Right ventricle myocardium superior (tissue), 1 donor: Measurements from ENCODE around the gene IDS. TPM values are rescaled to one million over a fixed set of nuclear protein-coding genes. Genes with fewer than 3 reads are reported as not detected.
A peak's percentile ranks its signal among the peaks of the same experiment; 100 is the strongest.
"Not testable (repeated sequence)": the region's sequence is repeated elsewhere in the genome, so short reads cannot be mapped to it uniquely, and the experiment has no call there.

Source experiments
- ATAC-seq: fragments of 200-7000 bp; cut with Tn5 transposase; one replicate; pipeline ENCODE4 v1.9.1; 2020; ENCODE audit warnings: mild to moderate bottlenecking; ENCODE audit not compliant: poor library complexity
- DNase-seq: peaks from one replicate; pipeline ENCODE4 v3.0.0-alpha.2; 2020
- intact Hi-C: fragments of 100-400 bp; cut with DNase I; formaldehyde crosslinking; loops from one replicate; pipeline ENCODE4 v1.11.2; 2022
- total RNA-seq: library from RNA; stranded (reverse); fragmentation: NEBNext Ultra II Directional; extraction: Animal tissue kit (Norgen Biotek cat#: 25700); gene quantifications from one replicate; pipeline ENCODE4 v1.2.1, GENCODE V29; 2021
- donor health status: DM: no; HTN: yes; CAD: no; lungs with severe emphysema.

The IDS gene
- total RNA-seq, 1 donor from 2014 or later: 75.9 TPM

DNA sequence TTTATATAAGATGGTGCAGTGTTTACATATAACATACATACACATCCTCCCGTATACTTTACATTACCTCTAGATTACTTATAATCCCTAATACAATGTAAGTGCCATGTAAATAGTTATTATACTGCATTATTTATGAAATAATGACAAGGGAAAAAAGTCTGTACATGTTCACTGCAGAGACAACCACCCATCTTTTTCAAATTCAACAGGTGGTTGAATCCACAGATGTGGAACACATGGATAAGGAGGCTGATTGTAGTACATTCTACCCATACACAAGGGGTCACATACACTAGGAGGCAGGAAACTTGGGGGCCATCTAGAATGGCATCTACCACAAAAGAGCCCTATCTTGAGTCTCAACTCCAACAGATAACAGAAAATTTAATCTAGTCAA lies 3.4 kb upstream of the IDS start:
- DNase-seq (no peak), ATAC-seq (no peak)
- intact Hi-C loops: no loop called here

DNA sequence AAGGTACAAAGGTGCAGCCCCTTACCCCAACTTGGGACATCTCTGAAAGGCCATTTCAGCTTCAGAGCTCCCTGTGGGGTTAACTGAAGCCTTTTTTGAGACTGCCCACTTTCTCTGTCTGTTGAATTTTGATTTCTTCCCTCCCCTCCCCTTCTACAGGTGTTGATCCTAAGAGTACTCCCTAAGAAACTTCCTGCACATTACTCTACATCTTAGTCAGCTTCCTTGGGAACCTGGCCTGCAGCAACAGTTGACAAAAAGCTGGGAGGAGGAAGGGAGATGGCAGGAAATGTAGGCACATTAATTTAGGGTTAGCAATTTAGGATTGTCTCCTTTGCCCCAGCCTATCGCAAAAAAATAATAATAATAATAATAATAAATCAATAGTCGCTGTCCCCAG lies 1.2 kb upstream of the IDS start:
- DNase-seq: no peak
- intact Hi-C loops: no loop called here
- no peak for ATAC-seq

DNA sequence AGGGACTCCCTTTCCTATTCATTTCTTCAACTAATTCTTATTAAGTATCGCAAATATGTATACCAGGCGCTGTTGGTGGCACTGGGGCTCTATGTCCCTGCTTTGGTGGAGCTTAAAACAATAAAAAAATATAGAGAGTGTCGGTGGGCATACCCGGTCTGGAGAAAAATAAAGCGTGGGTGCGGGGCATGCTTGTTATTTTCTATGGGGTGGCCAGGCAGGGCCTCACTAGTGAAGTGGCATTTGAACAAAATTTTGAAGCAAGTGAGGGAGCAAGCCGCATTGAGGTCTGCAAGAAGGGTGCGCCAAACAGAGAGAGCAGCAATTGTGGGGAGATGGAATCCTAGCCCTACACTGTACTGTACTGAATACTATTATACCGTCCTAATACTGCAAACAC lies 565 bp upstream of the IDS start:
- ATAC-seq: no peak
- intact Hi-C loops: no loop called here

DNA sequence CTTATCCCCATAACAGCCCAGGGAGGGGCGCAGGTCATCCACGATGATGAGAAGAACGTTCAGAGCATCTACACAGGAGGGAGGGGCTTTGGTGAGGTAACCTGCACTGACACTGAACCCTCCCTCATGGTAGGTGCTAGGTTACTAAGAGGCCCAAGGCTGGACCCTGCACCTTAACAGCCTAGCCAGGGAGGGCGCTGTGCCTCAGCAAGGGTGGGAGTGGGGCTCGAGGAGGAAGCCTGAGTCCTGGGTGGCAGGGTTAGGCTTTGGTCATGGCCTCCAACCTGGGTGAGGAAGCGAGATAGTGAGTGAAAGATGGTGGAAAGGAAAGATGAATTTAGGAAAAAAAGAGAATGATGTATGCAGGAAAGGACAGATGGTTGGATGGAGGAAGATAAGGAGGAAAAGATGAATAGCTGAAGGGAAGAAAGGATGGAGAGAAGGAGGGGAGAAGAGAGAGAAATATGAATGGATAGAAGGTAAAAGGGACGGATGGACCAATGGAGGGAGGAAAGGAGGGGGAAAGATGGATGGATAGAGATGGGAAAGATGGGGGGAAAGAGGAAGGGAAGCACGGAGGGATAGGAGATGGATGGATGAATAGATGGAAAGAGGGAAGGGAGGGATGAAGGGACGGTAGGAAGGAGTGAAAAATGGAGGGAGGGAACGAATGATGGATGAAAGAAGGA lies 736 bp downstream of the IDS start:
- peak; percentile 24 for ATAC-seq
- intact Hi-C loops: no loop called here
- no peak for DNase-seq

More for the DNA sequence above, 565 bp upstream of the IDS start:
- DNase-seq: no peak

DNA sequence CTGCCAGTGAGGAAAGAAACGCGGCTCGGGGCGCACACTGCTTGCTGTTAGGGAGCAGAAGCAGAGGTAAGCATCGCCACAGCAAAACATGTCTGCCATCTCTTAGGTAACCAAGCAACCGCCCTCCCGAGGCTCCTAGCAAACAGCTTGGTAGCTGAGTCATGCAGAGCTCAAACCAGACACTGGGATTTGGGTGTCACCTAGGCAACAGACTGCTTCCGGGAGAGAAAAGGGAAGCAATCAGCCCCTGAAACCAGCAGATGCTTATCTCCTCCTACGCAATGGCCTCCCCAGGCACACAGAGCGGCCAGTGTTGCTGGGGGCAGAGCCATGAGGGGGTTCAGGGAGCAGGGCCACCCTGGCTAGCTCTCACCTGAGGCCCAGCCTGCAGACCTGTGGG lies 1.7 kb downstream of the IDS start:
- peak; percentile 50 for DNase-seq
- peak; percentile 48 for ATAC-seq

DNA sequence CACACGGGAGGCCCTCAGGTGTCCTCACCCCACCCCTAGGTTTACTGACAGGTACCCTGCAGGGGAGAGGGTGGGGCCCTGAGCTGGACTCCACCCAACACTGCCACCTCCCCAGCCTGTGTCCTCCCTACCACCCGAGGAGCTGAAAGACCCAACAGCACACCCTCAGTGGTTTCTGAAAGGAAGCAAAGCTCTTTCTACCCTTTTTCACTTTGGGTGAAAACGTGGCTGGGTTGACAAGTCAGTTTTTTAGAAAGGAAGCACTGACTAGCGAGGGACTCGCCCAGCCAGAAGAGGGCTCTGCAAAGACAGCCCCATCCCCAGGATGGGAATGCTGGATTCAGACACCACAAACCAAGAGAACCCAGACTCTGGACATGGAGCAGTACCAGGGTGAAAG lies 2.2 kb downstream of the IDS start:
- intact Hi-C loops, DNase-seq, ATAC-seq: not testable (repeated sequence)

More for the DNA sequence above, 1.7 kb downstream of the IDS start:
- intact Hi-C loops: not testable (repeated sequence)

DNA sequence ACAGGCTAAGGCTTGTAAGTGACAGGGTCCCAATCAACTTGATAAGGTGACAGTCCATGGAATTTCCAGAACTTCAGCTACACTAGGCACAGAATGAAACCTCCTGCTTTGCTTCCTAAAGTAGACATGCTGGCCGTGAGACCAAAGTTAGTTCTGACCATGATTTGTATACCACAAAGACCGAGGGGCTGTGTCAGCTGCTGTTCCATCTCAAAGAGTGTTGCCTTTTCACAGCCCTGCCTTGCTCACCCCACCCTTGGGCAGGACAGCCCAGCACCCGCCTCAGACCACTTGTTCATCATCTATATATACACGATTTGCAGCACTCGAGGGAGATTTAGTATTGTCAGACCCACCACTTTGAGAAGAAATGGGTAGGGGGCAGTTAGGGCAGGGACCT lies 5.3 kb downstream of the IDS start:
- intact Hi-C loops: no loop called here
- ATAC-seq (no peak), DNase-seq (no peak)

DNA sequence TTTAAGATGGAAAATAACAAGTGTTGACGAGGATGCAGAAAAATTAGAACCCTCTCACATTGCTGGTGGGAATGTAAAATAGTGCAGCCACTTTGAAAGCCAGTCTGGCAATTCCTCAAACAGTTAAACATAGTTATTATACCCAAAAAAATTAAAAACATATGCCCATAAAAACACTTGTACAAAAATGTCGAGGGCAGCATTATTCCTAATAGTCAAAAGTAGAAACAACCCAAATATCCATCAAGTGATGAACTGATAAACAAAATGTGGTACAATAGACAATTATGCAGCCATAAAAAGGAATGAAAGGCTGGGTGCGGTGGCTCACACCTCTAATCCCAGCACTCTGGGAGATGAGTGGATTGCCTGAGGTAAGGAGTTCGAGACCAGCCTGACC lies 6.3 kb downstream of the IDS start:
- intact Hi-C loops: no loop called here
- no peak for DNase-seq
- ATAC-seq: no peak

DNA sequence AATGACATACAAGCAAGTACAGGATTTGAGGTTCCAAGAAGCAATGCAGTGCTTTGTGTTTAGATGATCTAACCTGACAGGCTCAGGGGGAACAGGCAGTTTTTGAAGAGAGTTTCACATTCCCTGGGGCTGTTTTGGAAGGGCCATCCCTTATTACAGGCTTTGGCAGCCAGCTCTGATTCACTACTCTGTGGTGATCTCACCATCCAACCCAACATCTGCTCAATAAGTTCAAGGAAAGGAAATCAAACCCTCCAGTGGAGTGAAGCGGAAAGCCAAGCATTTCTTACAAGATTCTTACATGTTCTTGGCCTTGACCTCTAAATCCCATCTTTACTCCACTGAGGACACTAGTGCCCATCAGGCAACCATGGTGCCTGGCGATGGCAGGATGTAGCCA lies 7.5 kb downstream of the IDS start:
- DNase-seq (no peak), ATAC-seq (no peak)
- intact Hi-C loops: no loop called here

DNA sequence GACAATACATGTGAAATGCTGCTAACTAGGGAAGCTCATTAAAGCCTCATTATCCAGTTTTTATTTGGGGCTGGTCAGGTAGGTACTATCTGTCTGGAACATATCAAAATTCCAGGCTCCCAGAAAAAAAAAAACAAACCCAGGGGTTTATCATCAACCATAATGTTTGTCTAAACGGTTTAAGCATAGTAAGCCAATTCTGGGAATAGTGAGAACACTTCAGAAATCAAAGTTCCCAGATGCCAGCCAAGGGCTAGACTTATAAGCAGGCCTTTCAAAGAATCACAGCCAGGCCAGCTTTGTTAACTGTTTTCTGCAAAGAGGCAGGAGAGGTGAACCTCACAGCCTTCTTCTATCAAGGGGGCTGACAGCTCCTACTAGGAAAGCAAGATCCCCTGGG lies 8.1 kb downstream of the IDS start:
- DNase-seq (no peak), ATAC-seq (no peak)
- intact Hi-C loops: no loop called here

DNA sequence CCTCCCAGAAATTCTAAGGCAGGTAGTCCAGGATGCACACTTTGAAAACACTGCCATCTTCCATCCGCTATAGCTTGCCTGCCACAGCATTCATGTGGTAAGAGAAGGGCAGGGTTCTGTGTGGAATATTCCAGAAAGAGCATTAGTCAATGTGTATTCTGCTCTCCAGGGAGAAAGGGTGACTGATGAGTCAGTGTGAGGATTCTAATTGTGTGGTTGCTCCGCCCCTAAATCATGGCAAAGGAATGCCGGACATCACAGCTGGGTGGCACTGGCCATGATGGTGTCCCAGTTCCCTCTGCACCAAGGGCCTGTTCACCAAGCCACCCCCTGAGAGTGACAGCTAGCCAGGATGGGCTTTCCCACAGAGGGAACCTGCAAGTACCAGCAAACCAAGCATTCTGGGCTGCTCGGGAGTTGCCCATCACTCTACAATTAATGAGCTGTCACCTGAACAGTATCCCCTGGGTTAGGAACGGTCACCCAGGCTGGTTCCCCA lies 9.5 kb downstream of the IDS start:
- ATAC-seq: no peak
- intact Hi-C loops: no loop called here
- DNase-seq: no peak

DNA sequence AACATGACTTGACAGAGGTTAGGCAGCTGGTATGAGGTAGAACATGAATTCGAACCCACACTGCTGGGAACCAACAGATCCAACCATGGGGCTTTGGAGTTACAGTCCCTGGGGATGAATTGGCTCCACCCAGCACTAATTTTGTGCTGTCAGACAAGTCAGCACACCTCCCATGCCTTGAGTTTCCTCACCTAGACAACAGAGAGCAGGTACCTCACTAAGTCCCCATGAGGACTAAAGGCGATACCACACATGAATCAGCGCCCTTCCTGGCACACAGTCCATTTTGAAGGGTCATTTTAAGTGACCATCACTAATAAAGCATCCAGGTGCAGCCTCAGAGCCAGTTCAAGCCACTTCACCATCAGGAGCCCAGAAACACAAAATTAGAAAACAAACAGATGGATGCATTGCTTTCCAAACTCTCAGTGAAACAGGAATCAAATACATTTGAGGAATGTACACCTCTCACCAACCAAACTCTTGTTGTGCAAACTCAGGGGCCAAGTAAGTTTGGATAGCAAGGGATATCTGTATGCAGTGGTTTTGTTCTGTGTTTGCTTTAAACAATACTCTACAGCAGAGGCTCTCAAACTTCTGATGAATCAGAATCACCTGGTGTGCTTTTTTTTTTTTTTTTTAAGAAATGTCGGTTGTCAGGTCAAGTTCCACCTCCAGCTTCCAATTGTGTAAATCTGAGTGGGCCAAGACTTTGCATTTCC lies 10.1 kb downstream of the IDS start:
- ATAC-seq (no peak), DNase-seq (no peak)
- intact Hi-C loops: no loop called here

DNA sequence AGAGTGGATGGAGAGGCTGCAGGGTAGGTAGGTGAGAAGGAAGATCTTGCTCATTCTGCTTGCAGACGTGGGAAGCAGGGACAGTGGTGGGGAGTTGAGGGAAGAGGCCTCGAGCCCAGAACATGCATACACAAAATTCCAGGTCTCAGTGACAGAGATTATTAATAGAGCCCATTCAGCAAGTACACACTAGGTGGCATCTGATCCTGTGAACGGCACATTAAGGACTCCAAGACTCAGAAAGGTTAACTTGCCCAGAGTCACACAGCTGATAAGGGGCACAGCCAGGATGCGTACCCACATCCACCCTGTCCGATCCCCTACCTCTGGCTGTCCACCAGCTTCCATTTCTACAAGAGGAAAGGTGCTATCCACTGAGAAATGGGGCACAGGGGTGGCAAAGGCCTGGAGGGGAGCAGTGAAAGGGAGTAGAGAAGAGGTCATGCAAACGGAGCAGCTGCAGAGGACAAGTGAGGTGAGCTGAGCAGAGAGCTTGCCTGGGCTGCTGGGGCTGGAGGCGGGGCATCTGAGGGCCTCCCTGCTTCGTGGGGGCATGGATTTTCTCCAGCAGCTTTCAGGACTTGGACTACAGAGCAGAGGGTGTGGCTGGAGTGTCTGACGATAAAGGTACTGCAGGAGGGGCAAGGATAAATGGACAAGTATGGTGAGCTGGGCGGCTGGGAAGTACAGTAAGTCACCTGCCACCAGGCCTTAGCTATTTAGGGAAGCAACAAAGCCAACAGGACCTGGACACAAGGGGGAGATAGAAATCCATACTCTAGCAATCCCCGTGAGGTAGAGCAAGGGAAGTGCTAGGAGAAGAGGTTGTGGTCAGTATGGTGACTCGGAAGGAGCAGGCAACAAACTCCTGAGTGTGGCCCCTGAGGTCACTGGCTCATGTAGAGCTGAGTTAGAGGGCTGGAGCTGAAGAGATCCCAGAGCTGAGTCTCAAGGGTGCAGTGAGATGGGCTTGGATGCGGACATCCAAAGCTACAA lies 11.2 kb downstream of the IDS start:
- ATAC-seq (peak; percentile 85), DNase-seq (peak; percentile 54)
- intact Hi-C loops: no loop called here

DNA sequence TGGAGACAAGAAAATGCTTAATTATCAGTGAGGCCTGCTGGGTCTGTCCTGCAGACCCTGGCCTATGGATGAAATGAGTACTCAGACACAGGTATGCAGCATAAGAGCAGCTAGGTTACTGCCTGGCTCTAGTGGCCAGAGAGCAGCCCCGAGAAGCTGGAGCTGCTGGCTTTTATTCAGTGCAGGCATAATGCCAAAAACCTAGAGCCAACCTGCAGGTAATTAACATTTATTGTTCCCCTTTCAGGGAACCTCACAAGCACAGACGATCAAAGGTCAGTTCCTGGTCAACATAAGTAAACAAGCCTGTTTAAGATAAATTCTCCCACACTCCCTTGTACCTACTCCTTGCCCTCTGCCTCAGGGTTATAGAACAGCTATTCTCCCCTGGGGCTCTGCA lies 13.3 kb downstream of the IDS start:
- no peak for DNase-seq
- intact Hi-C loops: no loop called here
- no peak for ATAC-seq

DNA sequence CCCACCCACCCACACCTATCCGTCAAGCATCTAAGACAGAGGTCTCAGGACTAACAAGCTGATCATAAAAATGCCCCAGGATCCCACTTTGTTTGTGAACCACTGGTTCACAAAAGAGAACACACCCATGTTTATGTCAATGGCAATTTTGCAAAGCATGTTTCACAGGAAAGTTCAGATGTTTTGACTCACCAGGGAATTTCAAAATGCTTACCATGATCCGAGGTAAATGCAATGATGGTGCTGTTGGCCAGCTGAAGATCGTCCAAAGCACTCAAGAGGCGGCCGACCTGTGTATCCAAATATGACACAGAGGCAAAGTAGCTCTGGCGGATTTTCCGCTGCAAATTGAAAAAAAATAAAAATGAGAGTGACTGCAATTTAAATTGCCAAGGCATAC lies 15.0 kb downstream of the IDS start:
- intact Hi-C loops: no loop called here
- ATAC-seq (no peak), DNase-seq (no peak)

DNA sequence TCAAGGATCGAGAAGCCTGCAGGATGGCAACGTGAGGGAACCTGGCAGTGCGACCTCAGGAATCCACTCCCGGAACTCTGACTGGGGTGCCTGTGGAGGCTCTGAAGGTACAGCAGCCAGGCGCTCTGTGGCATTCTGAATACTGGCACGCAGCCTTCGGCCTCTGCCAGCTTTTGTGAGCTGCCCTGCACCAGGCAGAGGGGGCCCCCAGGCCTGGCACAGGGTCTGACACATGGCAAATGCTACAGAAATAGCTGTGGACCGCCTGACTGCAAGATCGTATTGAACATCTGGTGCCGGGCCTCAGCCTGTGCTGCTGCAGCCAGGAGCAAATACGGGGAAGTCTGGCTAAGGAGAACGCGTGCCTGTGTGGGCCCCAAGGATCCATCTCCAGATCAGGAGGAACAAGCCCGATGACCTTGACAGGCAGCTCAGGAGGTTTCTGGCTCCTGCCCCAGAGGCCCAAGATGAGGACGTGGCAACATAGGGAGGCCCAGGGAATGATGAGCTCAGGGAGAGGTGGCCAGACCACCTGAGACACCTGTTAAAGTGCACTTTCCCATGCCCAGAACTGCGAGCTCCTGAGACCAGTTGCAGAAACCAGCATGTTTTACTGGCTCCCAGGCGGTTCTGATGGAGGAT lies 16.6 kb downstream of the IDS start:
- DNase-seq, intact Hi-C loops: not testable (repeated sequence)
- peak; percentile 85 for ATAC-seq

DNA sequence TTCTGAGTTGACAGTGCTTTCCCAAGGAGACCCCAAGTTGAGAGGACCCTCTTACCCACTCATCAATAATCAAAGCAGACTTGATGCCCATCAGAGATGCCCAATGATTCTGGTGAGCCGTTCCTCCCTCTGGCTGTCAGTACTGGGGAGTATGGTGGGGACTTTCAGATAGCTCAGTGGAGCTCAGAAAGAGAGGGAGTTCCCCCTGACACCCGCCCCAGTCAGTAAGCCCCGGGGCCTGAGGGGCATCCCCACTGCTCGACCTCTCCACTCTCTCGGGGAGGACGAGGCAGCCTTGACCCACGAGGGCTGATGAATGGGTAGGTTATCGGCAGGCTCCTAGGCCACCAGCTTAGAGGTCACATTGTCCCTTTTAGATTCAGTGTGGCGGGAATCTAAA lies 17.1 kb downstream of the IDS start:
- DNase-seq, intact Hi-C loops, ATAC-seq: not testable (repeated sequence)

DNA sequence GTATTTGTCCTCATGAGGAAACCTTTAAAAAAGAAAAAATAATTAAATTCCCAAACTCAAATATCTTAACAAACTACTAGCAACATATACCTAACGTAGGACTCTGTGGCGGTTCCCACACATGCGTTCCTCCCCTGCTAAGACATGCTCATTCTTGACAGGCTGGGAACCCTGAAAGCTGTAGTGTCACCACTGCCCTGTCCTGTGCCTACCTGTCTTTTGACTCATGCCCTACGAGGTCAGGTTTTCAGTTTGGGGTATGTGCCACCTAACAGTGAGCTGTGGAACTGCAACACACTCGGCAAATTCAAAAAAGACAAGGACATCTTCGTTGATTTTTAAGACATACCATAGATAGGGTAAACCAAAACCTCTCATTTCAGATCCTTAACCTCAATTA lies 17.8 kb downstream of the IDS start:
- ATAC-seq: no peak

DNA sequence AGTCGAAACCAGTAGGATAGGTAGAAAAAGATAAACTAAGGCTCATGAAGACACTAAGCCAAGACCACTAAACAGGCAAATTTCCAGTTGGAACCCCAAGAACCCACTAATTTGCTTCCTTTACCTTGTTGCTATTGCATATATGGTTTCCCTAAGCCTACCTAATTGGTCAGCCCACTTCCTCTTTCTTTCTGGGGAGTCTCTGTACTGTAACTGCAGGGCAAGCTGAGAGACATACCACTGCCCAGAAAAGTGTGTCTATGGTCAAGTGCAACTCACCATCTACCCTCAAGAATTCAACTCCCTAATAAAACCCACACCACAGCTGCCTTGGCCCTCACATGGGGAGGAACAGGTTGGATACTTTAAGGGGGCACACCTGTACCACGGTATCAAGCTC lies 28.6 kb downstream of the IDS start:
- DNase-seq (no peak), ATAC-seq (no peak)
- intact Hi-C loops: no loop called here

More for the DNA sequence above, 17.8 kb downstream of the IDS start:
- DNase-seq: no peak
- intact Hi-C loops: no loop called here
